GM06990 (cell line): ENCODE data around the gene SLC6A18.

Source experiments
- DNase-seq: peaks from one replicate; pipeline ENCODE4 v3.0.0-alpha.2; 2011; ENCODE audit not compliant: insufficient read length; ENCODE audit errors: extremely low read depth
- H3K27me3 ChIP-seq: replicated peaks from 2 replicates; pipeline ENCODE4 v1.6.0; 2011; ENCODE audit warnings: low read length; ENCODE audit not compliant: control insufficient read depth, insufficient read depth
- H3K36me3 ChIP-seq: 2 replicates; pipeline ENCODE4 v1.5.1; 2011; ENCODE audit warnings: low read length; ENCODE audit not compliant: control insufficient read depth, insufficient read depth
- H3K4me3 ChIP-seq: replicated peaks from 2 replicates; pipeline ENCODE4 v1.5.1; 2011; ENCODE audit warnings: low read depth, mild to moderate bottlenecking, control low read depth, low read length
- CTCF ChIP-seq: IDR thresholded peaks from 2 replicates; pipeline ENCODE4 v1.5.1; 2011; ENCODE audit warnings: low read length, control low read depth, mild to moderate bottlenecking, inconsistent platforms; ENCODE audit not compliant: insufficient read depth, poor library complexity, severe bottlenecking

SLC6A18 gene

GRCh38 chr5:1229822-1230221, 4.6 kb downstream of the SLC6A18 start:
- Histone ChIP-seq H3K27me3 (no peaks in the 10 kb centered on the region; the same call in 1 of the 2 replicates), H3K4me3 (no peak overlapping the region), H3K36me3 (no peaks in the 10 kb centered on the region)
- DNase-seq: no peak
- no peak for TF ChIP-seq CTCF

GRCh38 chr5:1230551-1230950, 5.4 kb downstream of the SLC6A18 start:
- TF ChIP-seq CTCF: no peak
- no peak for DNase-seq
- Histone ChIP-seq H3K36me3 (no peaks in the 10 kb centered on the region), H3K27me3 (no peaks in the 10 kb centered on the region; the same call in 1 of the 2 replicates), H3K4me3 (no peak overlapping the region)

DNA sequence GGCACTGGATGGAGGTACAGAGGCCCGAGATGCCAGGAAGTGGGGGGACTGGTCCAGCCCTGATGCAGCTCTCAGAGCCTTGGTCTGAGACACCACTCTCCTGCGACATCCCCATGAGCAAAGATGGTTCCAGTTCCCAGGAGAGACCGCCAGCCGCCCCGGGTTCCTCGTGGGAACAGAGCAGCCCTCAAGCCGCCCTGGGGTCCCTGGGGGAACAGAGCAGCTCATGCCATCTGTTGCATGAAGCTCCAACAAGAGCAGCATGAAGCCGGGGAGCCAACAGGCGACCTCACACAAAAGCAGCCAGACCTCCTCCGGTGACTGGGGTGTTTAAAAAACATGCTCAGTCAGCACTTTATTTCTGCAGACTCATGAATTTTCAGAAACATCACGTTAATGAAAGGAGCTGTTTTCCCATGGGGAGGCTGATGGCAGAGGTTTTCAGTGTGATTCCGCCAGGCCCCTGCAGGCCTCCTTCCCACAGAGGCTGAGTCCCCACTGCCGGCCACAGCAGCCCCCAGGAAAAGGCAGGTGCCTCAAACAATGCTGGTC, 6.2 kb downstream of the SLC6A18 start:
- Histone ChIP-seq H3K36me3 (no peaks in the 10 kb centered on the region), H3K4me3 (no peak overlapping the region), H3K27me3 (no peaks in the 10 kb centered on the region; the same call in 1 of the 2 replicates)
- no peak for TF ChIP-seq CTCF
- no peak for DNase-seq

GRCh38 chr5:1232780-1233179, 7.6 kb downstream of the SLC6A18 start:
- no peak for DNase-seq
- TF ChIP-seq CTCF: no peak
- no peaks in the 10 kb centered on the region for H3K36me3 ChIP-seq
- no peaks in the 10 kb centered on the region; the same call in 1 of the 2 replicates for H3K27me3 ChIP-seq
- H3K4me3 ChIP-seq: no peak overlapping the region

- Histone ChIP-seq H3K36me3 (no peaks in the 10 kb centered on the region), H3K27me3 (no peaks in the 10 kb centered on the region; the same call in 1 of the 2 replicates), H3K4me3 (no peak overlapping the region)
- TF ChIP-seq CTCF: no peak
- no peak for DNase-seq
Measured at GRCh38 chr5:1235379-1235778, 10.2 kb downstream of the SLC6A18 start.

DNA sequence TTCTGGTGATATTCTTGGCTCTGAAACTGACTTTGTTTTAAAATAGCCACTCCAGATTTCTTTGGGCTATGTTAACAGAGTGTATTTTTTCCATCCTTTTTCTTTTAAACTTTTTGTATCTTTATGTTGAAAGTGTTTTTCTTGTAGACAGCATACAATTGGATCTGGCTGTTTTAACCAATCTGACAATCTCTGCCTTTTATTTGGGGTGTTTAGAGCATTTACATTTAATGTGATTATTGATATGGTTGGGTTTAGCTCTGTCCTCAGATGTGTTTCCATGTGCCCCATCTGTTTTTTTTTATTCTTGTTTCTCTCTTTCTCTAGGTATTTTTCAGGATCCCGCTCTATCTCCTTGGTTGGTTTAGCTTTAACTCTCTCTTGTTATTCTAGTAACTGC, 10.7 kb downstream of the SLC6A18 start:
- Histone ChIP-seq H3K4me3 (no peak overlapping the region), H3K36me3 (no peaks in the 10 kb centered on the region), H3K27me3 (no peaks in the 10 kb centered on the region; the same call in 1 of the 2 replicates)
- DNase-seq: no peak
- no peak for TF ChIP-seq CTCF
